ENCODE results near the gene LSM11. TPM values are rescaled to one million over a fixed set of nuclear protein-coding genes. Genes with fewer than 3 reads are reported as not detected.

Gene LSM11
- total and polyA plus RNA-seq, 2 donors (not counting 1 experiment from before 2014, with no cell fraction given) = 1.00 to 4.2 TPM

- Mint-ChIP-seq H3K4me3 (no peak overlapping the region), H3K27ac (no peak overlapping the region), H3K9me3 (ENCODE audit: insufficient read depth) (no peaks in the 10 kb centered on the region), H3K27me3 (no peaks in the 10 kb centered on the region), H3K4me1 (peaks cover 22% of the 10 kb centered on the region)
- H3K4me3 ChIP-seq (ENCODE audit: control extremely low read depth in 1 of 5, extremely low read depth in 1 of 5, insufficient read depth in 1 of 5, low read depth in 2 of 5, low read length in 4 of 5) = no peak overlapping the region
- no peaks in the 10 kb centered on the region for H3K9me3 ChIP-seq (ENCODE audit: control extremely low read depth in 1 of 3, control insufficient read depth in 2 of 3, insufficient read depth in 1 of 3, low read length in 2 of 3)
- WGBS (ENCODE audit: insufficient coverage) = no CpG with 5 or more reads among the region's 4 CpGs
- no peak for ATAC-seq (ENCODE audit: low read depth)
- no peak overlapping the region for H2AFZ ChIP-seq (ENCODE audit: insufficient read depth, low read depth, low read length, poor library complexity, severe bottlenecking)
- intact Hi-C loops (cut with micrococcal nuclease) = loop anchor here (5.0 kb wide), 1 partner anchor 239 kb away; no protein-coding TSS in a partner anchor
- H3K36me3 ChIP-seq (replicated peaks in 1 of 2; ENCODE audit: control extremely low read depth in 1 of 2, control insufficient read depth in 1 of 2, extremely low read depth in 1 of 2, insufficient read depth in 2 of 2, low read length in 1 of 2) = peaks cover 0 to 9% of the 10 kb centered on the region in 2 experiments
- no peak overlapping the region for H3K27ac ChIP-seq (ENCODE audit: low read length in 2 of 2)
- ChIA-PET CTCF (interaction anchor here (0.7 to 9.0 kb wide), 11 partner anchors 10 to 537 kb away, joined by 3 to 100 read pairs (median 6); partner anchors contain the start of genes C5orf52 and THG1L), POLR2A (interaction anchor here (0.7 to 0.8 kb wide), 2 partner anchors 10 to 92 kb away, joined by 3 to 5 read pairs; partner anchors contain the start of gene THG1L)
- TF ChIP-seq EZH2 (IDR thresholded peaks at IDR 0.05; ENCODE audit: borderline replicate concordance, insufficient read depth, low read depth, low read length, poor library complexity, severe bottlenecking) (no peak), CTCF (IDR thresholded peaks at IDR 0.05) (no peak)
- H3K4me1 ChIP-seq (ENCODE audit: control insufficient read depth in 2 of 2, insufficient read depth in 2 of 2, low read length in 2 of 2) = peaks cover 12 to 13% of the 10 kb centered on the region in 2 donors
- no peaks in the 10 kb centered on the region for H4K20me1 ChIP-seq (ENCODE audit: control insufficient read depth, insufficient read depth, low read length, poor library complexity, severe bottlenecking)
- no peak for DNase-seq
- H3K79me2 ChIP-seq (ENCODE audit: control insufficient read depth, insufficient read depth, low read length) = peaks cover 8% of the 10 kb centered on the region
- no peaks in the 10 kb centered on the region for H3K27me3 ChIP-seq (replicated peaks in 1 of 4; ENCODE audit: control extremely low read depth in 1 of 4, control insufficient read depth in 3 of 4, insufficient read depth in 4 of 4, low read length in 3 of 4)
- no peak overlapping the region for H3K9ac ChIP-seq (ENCODE audit: low read length)
- H3K4me2 ChIP-seq (replicated peaks; ENCODE audit: low read depth, low read length, poor library complexity, severe bottlenecking) = no peak overlapping the region
Measured at GRCh38 chr5:157741131-157741530, 2.4 kb upstream of the LSM11 start.

Data from B cell (primary cell).